ENCODE results near the gene CDC6.

The CDC6 gene

DNA sequence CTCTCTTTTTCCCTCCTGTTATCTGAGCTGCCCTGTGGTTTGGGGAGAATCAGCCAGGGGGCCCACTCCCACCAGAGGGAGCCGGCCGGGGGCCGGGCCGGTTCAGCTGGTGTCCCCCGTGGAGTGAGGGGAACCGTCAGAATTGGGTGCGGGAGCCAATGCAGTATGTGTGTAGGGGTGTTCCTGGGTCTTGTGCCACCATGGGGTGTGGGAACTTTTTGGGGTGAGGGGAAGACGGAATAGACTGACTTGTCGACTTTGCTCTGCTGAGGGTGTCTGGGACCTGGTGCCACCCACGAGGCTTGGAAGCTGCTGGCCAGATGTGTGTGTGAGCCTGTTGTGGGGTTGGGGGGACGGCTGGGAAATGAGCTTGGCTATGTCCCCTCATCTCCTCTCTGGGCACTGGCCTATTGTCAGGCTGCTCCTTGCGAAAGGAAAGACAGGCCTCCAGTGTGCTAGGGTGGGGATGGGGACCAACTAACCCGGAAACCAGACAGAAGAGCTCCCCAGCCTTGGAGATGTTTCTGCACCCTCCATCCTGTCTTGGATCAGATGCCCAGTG lies 31.2 kb downstream of the CDC6 start:
- peak overlapping the region; percentile 93 for H3K4me3 ChIP-seq (ENCODE audit: low read depth, low read length)
- no peak for DNase-seq (ENCODE audit: low read depth)
- TF ChIP-seq, protein P1, sequence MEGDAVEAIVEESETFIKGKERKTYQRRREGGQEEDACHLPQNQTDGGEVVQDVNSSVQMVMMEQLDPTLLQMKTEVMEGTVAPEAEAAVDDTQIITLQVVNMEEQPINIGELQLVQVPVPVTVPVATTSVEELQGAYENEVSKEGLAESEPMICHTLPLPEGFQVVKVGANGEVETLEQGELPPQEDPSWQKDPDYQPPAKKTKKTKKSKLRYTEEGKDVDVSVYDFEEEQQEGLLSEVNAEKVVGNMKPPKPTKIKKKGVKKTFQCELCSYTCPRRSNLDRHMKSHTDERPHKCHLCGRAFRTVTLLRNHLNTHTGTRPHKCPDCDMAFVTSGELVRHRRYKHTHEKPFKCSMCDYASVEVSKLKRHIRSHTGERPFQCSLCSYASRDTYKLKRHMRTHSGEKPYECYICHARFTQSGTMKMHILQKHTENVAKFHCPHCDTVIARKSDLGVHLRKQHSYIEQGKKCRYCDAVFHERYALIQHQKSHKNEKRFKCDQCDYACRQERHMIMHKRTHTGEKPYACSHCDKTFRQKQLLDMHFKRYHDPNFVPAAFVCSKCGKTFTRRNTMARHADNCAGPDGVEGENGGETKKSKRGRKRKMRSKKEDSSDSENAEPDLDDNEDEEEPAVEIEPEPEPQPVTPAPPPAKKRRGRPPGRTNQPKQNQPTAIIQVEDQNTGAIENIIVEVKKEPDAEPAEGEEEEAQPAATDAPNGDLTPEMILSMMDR (conservative IDR thresholded peaks at IDR 0.05; ENCODE audit: low read depth, low read length): peak; percentile 40

GRCh38 chr17:40319651-40320540 lies 32.2 kb downstream of the CDC6 start:
- DNase-seq (ENCODE audit: low read depth): no peak
- peak overlapping the region; percentile 6 for H3K4me3 ChIP-seq (ENCODE audit: low read depth, low read length)
- TF ChIP-seq, protein P1 (conservative IDR thresholded peaks at IDR 0.05; ENCODE audit: low read depth, low read length): no peak

GRCh38 chr17:40320756-40321523 lies 33.3 kb downstream of the CDC6 start:
- H3K4me3 ChIP-seq (ENCODE audit: low read depth, low read length): no peak overlapping the region
- TF ChIP-seq, protein P1 (conservative IDR thresholded peaks at IDR 0.05; ENCODE audit: low read depth, low read length): no peak
- DNase-seq (ENCODE audit: low read depth): no peak

DNA sequence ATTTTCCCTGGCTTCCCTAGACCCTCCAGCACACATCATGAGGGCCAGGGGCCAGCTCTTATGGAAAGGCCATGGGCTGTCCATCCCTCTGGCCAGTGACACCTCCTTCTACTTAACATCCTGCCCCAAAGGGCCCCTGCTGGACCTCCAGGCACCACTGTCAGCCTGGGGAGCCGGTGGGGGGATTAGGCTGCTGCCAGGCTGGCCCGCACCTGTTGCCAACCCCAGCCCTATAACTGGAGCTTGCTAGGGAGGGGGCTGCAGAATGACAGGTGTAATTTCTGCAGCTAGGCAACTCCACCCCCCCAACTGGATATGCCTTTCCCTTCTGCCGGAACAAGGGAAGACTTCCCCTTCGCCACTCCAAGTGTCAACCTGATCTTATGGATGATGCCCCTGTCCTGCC lies 33.8 kb downstream of the CDC6 start:
- TF ChIP-seq, protein P1 (conservative IDR thresholded peaks at IDR 0.05; ENCODE audit: low read depth, low read length): no peak
- H3K4me3 ChIP-seq (ENCODE audit: low read depth, low read length): no peak overlapping the region
- no peak for DNase-seq (ENCODE audit: low read depth)

DNA sequence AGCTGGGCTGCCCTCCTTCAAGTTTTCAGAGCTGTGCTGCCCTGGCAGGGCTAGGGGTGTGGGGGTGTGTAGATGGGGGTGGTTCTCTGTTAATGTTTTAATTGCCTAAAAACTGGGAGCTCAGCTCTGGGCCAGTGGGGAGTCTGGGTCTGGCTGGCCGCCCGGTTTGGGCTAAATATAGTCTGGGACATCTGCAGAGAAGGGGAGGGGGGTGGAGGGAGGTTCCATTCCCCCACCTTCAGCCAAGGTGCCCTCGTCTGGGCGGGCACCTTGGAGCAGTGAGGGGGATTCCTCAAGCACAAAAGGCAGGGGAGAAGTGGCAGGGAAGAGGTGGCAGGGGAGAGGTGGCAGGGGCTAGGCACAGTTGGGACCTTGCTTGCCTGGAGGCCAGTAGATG lies 34.3 kb downstream of the CDC6 start:
- DNase-seq (ENCODE audit: low read depth): no peak
- TF ChIP-seq, protein P1 (conservative IDR thresholded peaks at IDR 0.05; ENCODE audit: low read depth, low read length): no peak
- H3K4me3 ChIP-seq (ENCODE audit: low read depth, low read length): peak overlapping the region; percentile 39

- H3K4me3 ChIP-seq (ENCODE audit: low read depth, low read length): peak overlapping the region; percentile 39
- DNase-seq (ENCODE audit: low read depth): peak; percentile 76
- TF ChIP-seq, protein P1 (conservative IDR thresholded peaks at IDR 0.05; ENCODE audit: low read depth, low read length): no peak
Observed at GRCh38 chr17:40322358-40323315, 35.0 kb downstream of the CDC6 start.

Measured in choroid plexus epithelial cell (primary cell).